HG02588 (cell line): Measurements from ENCODE around the gene RAD51B.

Source experiments
- ATAC-seq: cut with Tn5 transposase; IDR thresholded peaks from one replicate; pipeline ENCODE4 v1.9.1; 2021; ENCODE audit warnings: mild to moderate bottlenecking, moderate library complexity; ENCODE audit not compliant: unreplicated experiment

The RAD51B gene

DNA sequence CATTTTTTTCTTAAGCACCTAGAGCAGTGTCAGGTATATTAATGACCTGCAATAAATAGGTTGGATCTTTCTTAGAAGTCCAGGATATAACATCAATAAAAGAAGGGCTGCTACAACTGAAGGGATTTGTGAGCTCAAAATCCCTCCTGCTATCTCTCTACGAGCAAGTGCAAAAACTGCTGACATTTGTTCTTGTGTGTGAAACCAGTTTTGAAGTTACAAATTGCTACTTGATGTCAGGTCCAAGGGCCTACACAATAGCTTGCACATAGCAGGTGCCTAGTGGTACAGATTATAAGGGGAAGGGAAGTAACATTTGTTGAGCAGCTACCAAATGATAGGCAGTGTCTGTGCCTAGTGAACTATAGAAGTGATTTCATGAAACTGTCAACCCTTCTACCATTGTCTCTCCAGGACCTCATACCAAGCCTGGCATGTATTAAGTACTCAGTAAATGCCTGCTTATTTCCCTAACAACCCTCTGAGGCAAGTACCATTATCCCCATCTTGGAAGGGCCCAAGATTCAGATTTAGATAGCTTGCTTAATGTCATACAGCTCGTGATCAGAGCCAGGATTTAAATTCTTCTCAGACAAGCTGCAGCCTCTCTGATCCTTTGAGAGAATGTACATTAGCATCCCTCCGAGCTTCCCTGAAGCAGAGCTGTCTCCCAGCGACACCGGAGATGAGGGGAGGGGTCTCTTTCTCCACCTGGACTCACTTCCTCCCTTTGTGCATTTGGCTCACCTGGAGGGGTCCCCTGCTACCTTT, 673.0 kb downstream of the RAD51B start:
- ATAC-seq, result no peak

GRCh38 chr14:68493152-68493911, 673.8 kb downstream of the RAD51B start:
- ATAC-seq, result no peak

DNA sequence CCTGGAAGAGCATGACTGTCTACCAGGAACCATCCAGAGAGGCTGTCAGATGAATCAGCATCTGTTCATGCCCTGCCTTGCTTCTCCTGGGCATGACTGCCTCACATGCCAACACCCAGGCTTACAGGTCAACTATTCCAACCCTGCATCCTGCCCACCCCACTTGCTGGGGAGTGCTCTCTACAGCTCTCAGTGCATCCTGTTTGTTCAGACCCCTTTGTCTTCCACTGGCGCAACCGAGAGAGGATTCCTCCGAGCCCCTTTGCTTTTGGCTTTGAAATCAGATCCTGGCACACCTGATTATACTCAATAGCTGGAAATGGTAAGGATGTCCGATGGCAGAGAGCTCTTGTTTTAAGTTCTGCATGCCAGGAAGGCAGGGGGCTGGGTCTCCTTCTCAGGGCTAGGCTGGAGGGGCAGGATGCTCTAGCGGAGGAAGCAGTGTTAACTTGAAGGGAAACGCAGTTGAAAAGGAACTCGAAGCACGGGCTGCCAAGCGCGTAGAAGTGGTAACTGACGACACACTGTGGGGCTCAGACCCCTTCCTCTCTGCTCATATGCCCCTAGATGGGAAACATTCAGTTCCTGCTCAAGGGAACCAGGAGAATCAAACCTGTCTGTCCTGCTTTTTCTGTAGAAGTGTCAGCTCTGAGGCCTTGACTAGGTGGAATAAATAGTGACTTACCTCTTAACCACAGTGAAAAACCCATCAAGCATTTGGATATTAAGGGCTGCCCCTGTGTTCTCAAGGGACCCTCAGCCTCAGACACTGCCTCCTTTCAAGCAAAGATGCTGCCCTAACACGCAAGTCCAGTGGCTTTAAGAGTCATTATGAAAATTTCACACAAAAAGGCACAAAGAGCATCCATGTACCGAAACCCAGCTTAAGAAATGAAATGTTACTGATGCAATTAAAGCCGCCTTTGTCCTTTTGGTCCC, 675.8 kb downstream of the RAD51B start:
- peak; percentile 63 for ATAC-seq

- ATAC-seq, result no peak
These were observed 677.4 kb downstream of the RAD51B start for GRCh38 chr14:68497011-68497410.

DNA sequence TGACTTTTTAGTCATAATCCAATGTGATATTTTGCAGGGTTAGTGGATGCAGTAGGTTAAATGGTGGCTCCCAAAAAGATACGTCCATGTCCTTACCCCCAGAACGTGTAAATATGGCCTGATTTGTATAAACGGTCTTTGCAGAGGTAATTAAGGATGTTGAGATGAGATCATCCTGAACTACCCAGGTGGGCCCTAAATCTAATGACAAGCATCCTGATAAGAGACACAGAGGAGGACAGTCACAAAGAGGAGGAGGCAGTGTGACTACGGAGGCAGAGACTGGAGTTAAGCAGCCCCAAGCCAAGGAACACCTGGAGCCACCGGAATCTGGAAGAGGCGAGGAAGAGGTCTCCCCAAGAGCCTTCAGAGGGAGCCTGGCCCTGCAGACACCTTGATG, 679.9 kb downstream of the RAD51B start:
- no peak for ATAC-seq

DNA sequence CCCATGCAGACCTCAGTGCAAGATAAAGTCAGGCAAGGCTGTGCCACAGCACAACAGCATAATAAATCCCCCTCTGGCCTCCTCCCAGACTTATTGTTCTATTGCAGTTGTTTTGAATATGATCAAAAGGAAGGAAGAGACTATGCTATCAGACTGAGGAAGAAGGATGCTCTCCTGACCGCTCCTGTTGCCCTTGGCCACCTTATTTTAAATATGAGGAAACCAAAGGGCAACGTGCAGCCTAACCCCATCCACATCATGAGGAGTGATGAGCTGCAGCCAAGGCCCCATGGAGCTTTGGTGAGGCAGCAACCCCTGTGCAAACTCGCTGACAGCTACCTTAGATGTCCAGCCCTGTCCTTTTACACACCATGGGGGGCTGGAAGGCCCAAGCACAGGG, 681.6 kb downstream of the RAD51B start:
- no peak for ATAC-seq

- no peak for ATAC-seq
These were observed 682.1 kb downstream of the RAD51B start for GRCh38 chr14:68501614-68502052.

DNA sequence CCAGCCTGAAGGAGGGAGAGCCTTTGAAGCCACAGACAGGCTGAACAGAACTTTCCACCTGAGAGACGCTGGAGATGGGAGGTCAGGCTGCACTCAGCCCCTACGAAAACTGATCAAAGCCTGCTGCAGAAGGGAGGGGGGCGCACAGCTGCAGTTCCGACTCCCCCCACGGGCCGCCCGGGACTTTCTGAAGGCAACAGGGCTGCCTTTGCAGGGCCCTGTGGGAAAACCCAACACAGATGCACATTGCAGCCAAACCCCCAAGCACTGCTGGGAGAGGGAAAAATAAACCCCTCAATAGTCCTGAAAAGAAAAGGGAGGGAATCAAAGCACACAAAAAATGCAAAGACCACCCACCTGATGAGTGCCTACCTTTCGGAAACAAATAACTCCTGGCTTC, 682.7 kb downstream of the RAD51B start:
- ATAC-seq, result no peak

DNA sequence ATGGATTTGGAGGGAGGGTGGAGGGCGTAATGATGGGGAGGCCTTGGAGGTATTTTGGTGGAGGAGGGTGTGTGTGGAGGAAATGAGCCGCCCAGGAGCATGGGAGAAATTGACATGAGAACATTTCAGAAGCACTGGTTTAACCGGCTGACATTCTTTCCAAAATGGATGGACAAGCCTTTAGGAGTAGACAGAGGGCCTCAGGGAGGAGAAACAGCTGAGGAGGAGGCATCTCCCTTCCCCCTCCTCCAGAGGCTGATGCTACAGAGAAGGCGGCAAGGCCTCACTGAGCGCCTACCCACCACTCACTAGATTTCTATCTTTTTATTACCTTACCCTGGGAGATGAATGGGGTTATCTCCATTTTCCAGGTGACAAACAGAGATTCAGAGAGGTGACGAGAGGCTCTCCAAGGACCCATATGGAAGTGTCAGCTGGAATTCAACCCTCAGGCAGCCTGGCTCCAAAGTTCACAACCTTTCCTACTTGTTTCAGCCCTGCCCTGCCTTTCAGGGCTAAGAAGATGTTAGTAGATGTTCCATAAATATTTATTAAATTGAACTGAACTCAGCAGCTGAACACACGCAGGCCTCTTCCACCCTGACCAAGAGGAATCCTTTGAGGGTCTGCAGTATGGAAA, 683.7 kb downstream of the RAD51B start:
- no peak for ATAC-seq

DNA sequence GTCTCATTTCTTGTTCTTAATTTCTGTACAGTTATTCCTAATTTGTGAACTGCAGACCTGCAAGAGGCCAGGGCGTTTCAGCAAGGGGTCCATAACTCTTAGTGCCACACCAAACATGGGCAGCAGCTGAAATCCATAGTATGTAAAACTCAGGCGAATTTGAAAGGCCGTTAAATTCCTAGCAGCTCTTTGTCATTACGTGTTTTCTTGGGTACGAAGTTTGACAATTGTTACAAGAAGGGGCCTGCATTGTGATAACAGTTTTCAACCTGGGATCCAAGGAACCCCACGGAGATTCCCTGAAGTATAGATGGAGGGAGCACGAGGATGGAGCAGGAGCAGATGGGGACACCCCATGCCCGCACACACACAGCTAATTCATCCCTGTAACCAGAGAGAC, 685.3 kb downstream of the RAD51B start:
- ATAC-seq, result no peak

- ATAC-seq, result peak; percentile 5
These were observed 686.6 kb downstream of the RAD51B start for GRCh38 chr14:68506021-68506644.

DNA sequence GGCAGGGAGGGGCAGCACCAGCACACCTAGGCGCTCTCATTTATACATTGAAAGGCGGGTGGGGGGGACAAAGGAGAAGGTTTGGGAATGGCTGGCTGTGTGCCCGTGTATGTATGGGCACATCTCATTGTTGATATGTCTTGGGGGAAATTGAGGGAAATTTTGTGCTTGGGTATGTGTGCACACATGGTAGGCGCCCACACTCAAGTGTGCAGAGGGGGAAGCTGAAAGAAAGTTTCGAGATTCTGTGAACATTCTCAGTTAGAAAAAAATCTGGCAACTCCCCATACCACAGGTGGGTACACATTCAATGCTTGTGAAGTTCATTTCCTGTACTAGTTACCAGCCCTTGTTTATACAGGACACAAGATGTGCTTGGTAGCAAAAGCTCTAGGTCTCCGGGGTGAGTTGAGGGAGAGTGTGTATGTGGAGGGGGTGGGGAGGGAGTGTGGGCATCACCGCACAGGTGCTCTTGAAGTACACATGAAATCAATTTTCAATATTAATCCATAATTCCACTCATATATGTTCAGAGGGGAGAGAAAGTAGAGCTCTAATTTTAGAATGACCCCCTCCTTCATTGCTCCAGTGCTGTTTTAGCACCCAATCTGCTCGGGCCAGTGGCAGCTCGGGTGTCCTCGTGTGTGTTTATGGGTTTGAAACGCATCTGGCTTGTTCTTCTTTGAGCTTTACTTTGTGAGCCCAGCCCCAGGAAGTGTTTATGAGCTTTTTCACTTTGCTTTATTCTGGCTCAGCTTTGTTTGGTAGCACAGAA, 687.3 kb downstream of the RAD51B start:
- peak; percentile 67 for ATAC-seq

DNA sequence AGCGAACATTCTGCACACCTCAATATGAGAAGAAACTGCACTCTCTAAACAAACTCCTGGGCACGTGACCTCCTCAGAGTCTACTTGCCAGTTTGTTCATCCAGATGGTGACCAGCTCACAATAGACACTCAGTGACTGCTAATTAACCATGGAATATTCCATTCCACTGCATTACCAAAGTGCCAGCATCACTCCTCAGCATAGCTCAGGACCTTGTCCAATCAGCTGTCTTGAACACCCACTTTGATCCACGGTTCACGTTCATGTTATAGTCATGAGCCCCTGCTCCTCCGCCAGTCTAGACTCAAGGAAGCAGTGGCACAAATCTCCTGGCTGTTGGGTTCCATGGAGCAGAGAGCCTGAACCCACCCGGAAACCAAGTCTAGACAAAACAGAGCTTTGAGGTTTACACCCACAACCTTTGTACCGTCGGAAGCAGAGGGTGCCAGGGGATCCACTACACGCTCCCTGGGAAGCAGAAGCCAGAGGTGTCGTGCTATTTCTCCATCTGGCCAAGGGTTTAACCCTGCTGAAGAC, 688.0 kb downstream of the RAD51B start:
- no peak for ATAC-seq

GRCh38 chr14:68508581-68508980, 689.0 kb downstream of the RAD51B start:
- ATAC-seq, result no peak

GRCh38 chr14:68509188-68509983, 689.8 kb downstream of the RAD51B start:
- ATAC-seq, result no peak

DNA sequence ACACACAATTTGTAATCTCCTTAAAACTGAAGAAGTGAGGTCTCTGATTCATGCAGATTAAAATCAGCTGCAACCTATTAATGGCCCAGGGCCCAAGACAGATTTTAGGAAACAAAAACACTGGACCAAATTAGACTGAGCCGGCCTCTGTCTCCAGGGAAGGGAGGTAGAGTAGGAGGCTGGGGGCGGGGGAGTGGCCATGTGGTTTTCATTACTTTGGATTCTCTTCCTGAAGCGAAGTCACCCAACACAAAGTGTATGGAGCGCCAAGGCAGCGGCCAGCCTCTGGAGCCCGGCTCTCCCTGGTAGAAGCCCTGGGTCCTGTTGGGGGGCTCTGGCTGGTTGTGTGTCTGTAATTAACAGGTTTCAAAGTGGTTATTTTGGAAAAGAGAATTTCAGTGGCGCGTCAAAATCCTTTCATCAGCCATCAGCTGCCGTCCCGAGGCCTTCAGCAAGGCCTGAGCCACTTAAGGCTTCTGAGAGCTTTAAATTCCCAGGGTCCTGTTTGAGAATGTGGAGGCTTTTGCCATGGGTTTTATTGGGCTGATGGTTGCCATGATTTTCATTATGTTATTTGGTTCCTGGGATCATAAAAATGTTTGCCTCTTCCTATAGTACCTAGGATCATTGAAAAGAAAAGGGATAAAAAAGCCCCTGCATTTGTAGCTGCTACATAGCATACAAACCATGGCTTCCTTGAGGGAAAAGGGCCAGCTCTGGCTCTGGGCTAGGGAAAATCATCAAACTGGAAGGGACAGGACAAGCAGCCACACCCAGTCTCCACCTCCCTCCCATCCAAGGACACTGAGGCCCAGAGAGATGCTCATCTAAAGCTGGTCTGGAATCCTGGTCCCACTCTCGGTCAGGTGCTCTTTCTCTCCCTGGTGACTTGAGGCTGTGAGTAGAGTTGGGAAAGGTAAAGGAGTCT, 690.9 kb downstream of the RAD51B start:
- ATAC-seq, result no peak
